Measurements from ENCODE around the gene TSHZ2.

- TF ChIP-seq CTCF (conservative IDR thresholded peaks at IDR 0.05; ENCODE audit: low read depth, low read length) (no peak), RAD21 (IDR thresholded peaks at IDR 0.05; ENCODE audit: low read length) (no peak), USF2 (IDR thresholded peaks at IDR 0.05; ENCODE audit: low read depth, low read length) (no peak), POLR2A (IDR thresholded peaks at IDR 0.05; ENCODE audit: low read depth, low read length) (no peak), BHLHE40 (IDR thresholded peaks at IDR 0.05; ENCODE audit: low read depth, low read length) (no peak), MXI1 (IDR thresholded peaks at IDR 0.05; ENCODE audit: borderline replicate concordance, low read depth, low read length) (no peak), NFE2L2 (IDR thresholded peaks at IDR 0.05; ENCODE audit: low read depth, low read length) (no peak), SMC3 (IDR thresholded peaks at IDR 0.05; ENCODE audit: low read depth, low read length) (no peak), FOS (IDR thresholded peaks at IDR 0.05; ENCODE audit: low read depth, low read length) (no peak), ELK1 (IDR thresholded peaks at IDR 0.05; ENCODE audit: borderline replicate concordance, low read depth, low read length) (no peak), CEBPB (IDR thresholded peaks at IDR 0.05; ENCODE audit: low read depth, low read length) (no peak), MAZ (IDR thresholded peaks at IDR 0.05; ENCODE audit: borderline replicate concordance, low read depth, low read length) (no peak), RFX5 (IDR thresholded peaks at IDR 0.05; ENCODE audit: low read depth, low read length) (no peak)
These were observed 13.0 kb upstream of the TSHZ2 start for GRCh38 chr20:52959125-52959524.

Data from IMR-90 (cell line).